IMR-90 (cell line): ENCODE measurements around the gene LLGL1. TPM values are rescaled to one million over a fixed set of nuclear protein-coding genes. Genes with fewer than 3 reads are reported as not detected.

Source experiments
- ATAC-seq: fragments of 200-7000 bp; cut with Tn5 transposase; 2 replicates; pipeline ENCODE4 v1.9.1; 2020; ENCODE audit warnings: low read depth, mild to moderate bottlenecking, moderate library complexity
- BruUV-seq: library from RNA; stranded (reverse); fragments of 400-500 nt; replicated peaks from 2 replicates; lab custom pipeline; 2021; lab: Mats Ljungman, UMichigan
- CTCF ChIA-PET: fragments of 300-600 bp; formaldehyde crosslinking; extraction: SDS; loops from one replicate; lab custom pipeline; 2021; ENCODE audit warnings: antibody characterized with exemption; lab: Yijun Ruan, JAX
- POLR2A ChIA-PET: fragments of 300-600 bp; sonication (Branson Sonifier 250); formaldehyde crosslinking; loops from one replicate; lab custom pipeline; 2022; ENCODE audit warnings: antibody characterized with exemption; ENCODE audit not compliant: unreplicated experiment; lab: Charles Lee
- DNase-seq: peaks from one replicate; pipeline ENCODE4 v3.0.0; 2013
- H2AFZ ChIP-seq: replicated peaks from 2 replicates; pipeline ENCODE3; 2013; ENCODE audit warnings: low read length, mild to moderate bottlenecking; ENCODE audit not compliant: poor library complexity
- H2AK5ac ChIP-seq: 2 replicates; pipeline ENCODE4 v1.6.1; 2013; ENCODE audit warnings: low read depth, low read length, inconsistent platforms
- H2AK9ac ChIP-seq: replicated peaks from 2 replicates; pipeline ENCODE3; 2013; ENCODE audit warnings: mild to moderate bottlenecking, low read depth, low read length, moderate library complexity; ENCODE audit not compliant: poor library complexity
- H2BK120ac ChIP-seq: 2 replicates; pipeline ENCODE4 v1.6.1; 2013; ENCODE audit warnings: low read depth, low read length, inconsistent platforms
- H2BK15ac ChIP-seq: 3 replicates; pipeline ENCODE4 v1.6.1; 2013; ENCODE audit warnings: low read depth, low read length, inconsistent platforms
- H2BK20ac ChIP-seq: 2 replicates; pipeline ENCODE4 v1.6.1; 2013; ENCODE audit warnings: low read depth, mild to moderate bottlenecking, inconsistent platforms, low read length, moderate library complexity
- H2BK5ac ChIP-seq: 2 replicates; pipeline ENCODE4 v1.6.1; 2013; ENCODE audit warnings: mild to moderate bottlenecking, low read depth, low read length, inconsistent platforms; ENCODE audit not compliant: poor library complexity, severe bottlenecking
- H3K14ac ChIP-seq: replicated peaks from 2 replicates; pipeline ENCODE4 v1.6.1; 2013; ENCODE audit warnings: low read depth, low read length, inconsistent platforms
- H3K18ac ChIP-seq: 2 replicates; pipeline ENCODE4 v1.6.1; 2013; ENCODE audit warnings: low read depth, low read length, control low read depth
- H3K23ac ChIP-seq: 2 replicates; pipeline ENCODE4 v1.6.1; 2013; ENCODE audit warnings: low read depth, low read length, inconsistent platforms
- H3K27ac ChIP-seq: 2 replicates; pipeline ENCODE4 v1.5.1; 2013; ENCODE audit warnings: mild to moderate bottlenecking, control low read depth, low read length; ENCODE audit not compliant: insufficient read depth
- H3K27me3 ChIP-seq: 2 replicates; pipeline ENCODE4 v1.6.1; 2013; ENCODE audit warnings: low read length; ENCODE audit not compliant: control insufficient read depth, insufficient read depth
- H3K36me3 ChIP-seq: 2 replicates; pipeline ENCODE4 v1.6.1; 2013; ENCODE audit warnings: low read length, mixed read lengths; ENCODE audit not compliant: control insufficient read depth, insufficient read depth
- H3K4ac ChIP-seq: 2 replicates; pipeline ENCODE4 v1.6.1; 2013; ENCODE audit warnings: low read depth, low read length, inconsistent platforms
- H3K4me1 ChIP-seq: 2 replicates; pipeline ENCODE4 v1.6.1; 2013; ENCODE audit warnings: low read length, mixed read lengths; ENCODE audit not compliant: control insufficient read depth, insufficient read depth
- H3K4me2 ChIP-seq: 2 replicates; pipeline ENCODE4 v1.6.1; 2013; ENCODE audit warnings: low read depth, mild to moderate bottlenecking, control low read depth, low read length, moderate library complexity
- H3K4me3 ChIP-seq: 2 replicates; pipeline ENCODE4 v1.5.1; 2013; ENCODE audit warnings: low read depth, mild to moderate bottlenecking, control low read depth, low read length, moderate library complexity; ENCODE audit not compliant: insufficient read depth
- H3K56ac ChIP-seq: 2 replicates; pipeline ENCODE4 v1.6.1; 2013; ENCODE audit warnings: low read length, inconsistent platforms; ENCODE audit not compliant: insufficient read depth; ENCODE audit errors: extremely low read depth
- H3K79me1 ChIP-seq, 2 experiments: 2 replicates each; pipeline ENCODE4 v1.6.1; 2013; ENCODE audit warnings: low read length in 2 of 2, inconsistent platforms in 1 of 2, low read depth in 1 of 2
- H3K9ac ChIP-seq: 2 replicates; pipeline ENCODE4 v1.6.1; 2013; ENCODE audit warnings: low read depth, low read length, control low read depth
- H3K9me1 ChIP-seq: 2 replicates; pipeline ENCODE4 v1.6.1; 2013; ENCODE audit warnings: low read length, inconsistent platforms; ENCODE audit not compliant: insufficient read depth
- H3K9me3 ChIP-seq: 2 replicates; pipeline ENCODE4 v1.6.1; 2013; ENCODE audit warnings: low read length; ENCODE audit not compliant: control insufficient read depth, insufficient read depth
- H4K20me1 ChIP-seq: 2 replicates; pipeline ENCODE4 v1.6.1; 2013; ENCODE audit warnings: low read length, inconsistent platforms; ENCODE audit not compliant: insufficient read depth
- H4K5ac ChIP-seq: 2 replicates; pipeline ENCODE4 v1.6.1; 2013; ENCODE audit warnings: mild to moderate bottlenecking, low read depth, low read length, control low read depth
- H4K8ac ChIP-seq, 2 experiments: 2 replicates each; pipeline ENCODE4 v1.6.1; 2013; ENCODE audit warnings: low read depth in 2 of 2, low read length in 2 of 2, control low read depth in 1 of 2, inconsistent platforms in 1 of 2
- H4K91ac ChIP-seq: 2 replicates; pipeline ENCODE4 v1.6.1; 2013; ENCODE audit warnings: low read depth, low read length, inconsistent platforms; ENCODE audit not compliant: insufficient read depth
- RAD21 ChIP-seq: IDR thresholded peaks from 2 replicates; pipeline ENCODE4 v1.6.1; 2012; ENCODE audit warnings: low read length, improper control_type of control experiment
- SMC3 ChIP-seq: fragments of 150-350 bp; IDR thresholded peaks from 2 replicates; pipeline ENCODE4 v1.6.1; 2016; ENCODE audit warnings: low read depth, mild to moderate bottlenecking, antibody characterized with exemption, low read length, moderate library complexity
- USF2 ChIP-seq: fragments of 150-350 bp; IDR thresholded peaks from 2 replicates; pipeline ENCODE4 v1.6.1; 2017; ENCODE audit warnings: mild to moderate bottlenecking, antibody characterized with exemption, low read length, low read depth
- WGBS, 2 experiments: methylation state at CpG; one replicate each; pipeline versions ENCODE4 v1.1.5 to v1.1.7; 2013; ENCODE audit warnings: missing lambda C conversion rate in 2 of 2; ENCODE audit not compliant: insufficient read length in 1 of 2; ENCODE audit errors: extremely low coverage in 2 of 2; 5-methylcytosine and 5-hydroxymethylcytosine counted together
- dilution Hi-C: fragments of 300-500 bp; cut with HindIII; formaldehyde crosslinking; loops from one replicate; pipeline ENCODE4 v1.14.3; 2018; ENCODE audit warnings: low sequenced_read_pairs; ENCODE audit not compliant: unreplicated experiment
- in situ Hi-C: fragments of 300-500 bp; cut with MboI; formaldehyde crosslinking; loops from 3 replicates; pipeline ENCODE4 v1.14.3; 2019; ENCODE audit warnings: low sequenced_read_pairs, inconsistent platforms, mixed read lengths
- intact Hi-C: fragments of 100-400 bp; cut with micrococcal nuclease; formaldehyde crosslinking; loops from 2 replicates; pipeline ENCODE4 v1.10.0; 2022
- polyA plus RNA-seq, 3 experiments: library from polyadenylated mRNA; depleted of rRNA; stranded (reverse); fragments of >200 nt; gene quantifications; 2 replicates each; pipeline ENCODE4 v1.2.3, GENCODE V29; 2012; ENCODE audit warnings: low replicate concordance in 1 of 3
- total RNA-seq: library from RNA; depleted of rRNA; stranded (reverse); fragments of >200 nt; gene quantifications from 2 replicates; pipeline ENCODE4 v1.2.3, GENCODE V29; 2012

The LLGL1 gene
- total and polyA plus RNA-seq, 2 of the 4 experiments (the other 2 are of a cell fraction): 40.1 to 52.9 TPM

GRCh38 chr17:18231164-18231563 is 5.7 kb downstream of the LLGL1 start:
- Histone ChIP-seq H2AK9ac (no peak overlapping the region), H3K4me3 (no peak overlapping the region), H3K14ac (no peak overlapping the region), H2BK120ac (no peak overlapping the region), H2BK5ac (no peak overlapping the region), H3K9ac (no peak overlapping the region), H4K5ac (no peak overlapping the region), H3K4me2 (no peak overlapping the region), H2BK20ac (no peak overlapping the region), H2AFZ (peak overlapping the region; percentile 36), H3K27ac (no peak overlapping the region), H4K8ac (no peak overlapping the region), H4K91ac (no peak overlapping the region), H3K9me3 (no peaks in the 10 kb centered on the region), H2AK5ac (no peak overlapping the region), H3K79me1 (peaks cover 16 to 76% of the 10 kb centered on the region in 2 experiments), H3K23ac (no peak overlapping the region), H2BK15ac (no peak overlapping the region), H3K56ac (no peak overlapping the region), H3K9me1 (peaks cover 3% of the 10 kb centered on the region), H3K36me3 (peaks cover 38% of the 10 kb centered on the region; the same call in 1 of the 2 replicates), H3K18ac (no peak overlapping the region), H3K4me1 (peaks cover 13% of the 10 kb centered on the region), H4K20me1 (peaks cover 58% of the 10 kb centered on the region), H3K4ac (no peak overlapping the region), H3K27me3 (no peaks in the 10 kb centered on the region)
- TF ChIP-seq SMC3 (no peak), RAD21 (no peak), USF2 (no peak)
- ATAC-seq: no peak
- BruUV-seq: no TSS peak
- ChIA-PET POLR2A (interaction anchor here (0.6 kb wide), 1 partner anchor 40 kb away, joined by 3 read pairs; no protein-coding TSS in a partner anchor), CTCF (interaction anchor here (0.7 kb wide), 1 partner anchor 17 kb away, joined by 4 read pairs; no protein-coding TSS in a partner anchor)
- dilution Hi-C loops: no loop called here
- in situ Hi-C loops: no loop called here
- intact Hi-C loops: no loop called here
- DNase-seq: no peak
- WGBS, 2 experiments: 48% methylated on average over 7 of the region's 9 CpGs; no CpG with 5 or more reads in 1 of the 2 experiments
